HUES48 (cell line): Measurements from ENCODE around the gene TMEM200A.

Experiments
- H3K27ac ChIP-seq: one replicate; pipeline ENCODE4 v1.7.0; 2013; ENCODE audit warnings: low read depth, low read length, inconsistent platforms
- H3K27me3 ChIP-seq: 2 replicates; pipeline ENCODE4 v1.6.1; 2013; ENCODE audit warnings: mild to moderate bottlenecking, low read length; ENCODE audit not compliant: control insufficient read depth, insufficient read depth
- H3K36me3 ChIP-seq: 2 replicates; pipeline ENCODE4 v1.6.1; 2013; ENCODE audit warnings: low read length; ENCODE audit not compliant: control insufficient read depth, insufficient read depth
- H3K4me1 ChIP-seq: 2 replicates; pipeline ENCODE4 v1.6.1; 2013; ENCODE audit warnings: mild to moderate bottlenecking, low read length; ENCODE audit not compliant: control insufficient read depth, insufficient read depth
- H3K4me3 ChIP-seq: 2 replicates; pipeline ENCODE4 v1.5.1; 2013; ENCODE audit warnings: mild to moderate bottlenecking, low read depth, low read length
- H3K9ac ChIP-seq: 2 replicates; pipeline ENCODE4 v1.6.1; 2013; ENCODE audit warnings: mild to moderate bottlenecking, low read depth, low read length, moderate library complexity
- H3K9me3 ChIP-seq: 2 replicates; pipeline ENCODE4 v1.6.1; 2013; ENCODE audit warnings: low read length; ENCODE audit not compliant: control insufficient read depth, insufficient read depth

The TMEM200A gene

DNA sequence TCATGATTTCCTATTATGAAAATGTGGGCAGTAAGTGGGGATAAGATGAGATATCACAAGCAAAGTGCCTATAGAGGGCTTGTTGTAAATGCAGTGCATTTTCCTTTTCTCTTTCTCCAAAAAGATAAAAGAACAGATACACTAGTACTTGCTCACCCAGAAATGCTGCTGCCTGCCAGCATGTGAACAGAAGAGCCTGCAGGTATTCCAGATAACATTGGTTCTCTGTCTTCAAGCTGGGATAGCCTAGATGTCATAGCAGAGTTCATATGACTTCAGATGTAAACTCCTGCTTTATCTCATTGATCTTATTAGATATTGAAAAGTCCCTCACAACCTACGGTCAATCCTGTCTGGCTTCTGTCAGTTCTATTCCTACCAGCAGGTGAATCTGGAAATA lies 123.7 kb downstream of the TMEM200A start:
- Histone ChIP-seq H3K4me3 (no peak overlapping the region), H3K4me1 (no peaks in the 10 kb centered on the region)

More for the DNA sequence above, 123.7 kb downstream of the TMEM200A start:
- H3K27me3 ChIP-seq, result no peaks in the 10 kb centered on the region
- no peak overlapping the region for H3K27ac ChIP-seq
- no peak overlapping the region for H3K9ac ChIP-seq
- no peaks in the 10 kb centered on the region for H3K36me3 ChIP-seq
- no peaks in the 10 kb centered on the region for H3K9me3 ChIP-seq
